A673 (cell line): Measurements from ENCODE around the gene NLGN3. TPM values are rescaled to one million over a fixed set of nuclear protein-coding genes. Genes with fewer than 3 reads are reported as not detected.

Experiments used
- BruUV-seq: library from RNA; stranded (reverse); fragments of 400-500 nt; replicated peaks from 2 replicates; lab custom pipeline; 2021; lab: Mats Ljungman, UMichigan
- CTCF ChIA-PET: fragments of 300-600 bp; sonication (Branson Sonifier 250); formaldehyde crosslinking; loops from one replicate; lab custom pipeline; 2022; ENCODE audit warnings: antibody characterized with exemption; lab: Charles Lee
- POLR2A ChIA-PET: fragments of 300-600 bp; sonication (Branson Sonifier 250); formaldehyde crosslinking; loops from one replicate; lab custom pipeline; 2022; ENCODE audit warnings: antibody characterized with exemption; ENCODE audit not compliant: low non-redundant PET; lab: Charles Lee
- DNase-seq: peaks from one replicate; pipeline ENCODE4 v3.0.0-alpha.2; 2015; ENCODE audit warnings: low spot score
- H3K27ac ChIP-seq: fragments of 200-600 bp; sonication (generic); 2 replicates; pipeline ENCODE4 v1.5.1; 2016; ENCODE audit warnings: mixed run types, low read depth, mild to moderate bottlenecking, mixed read lengths, antibody characterized with exemption, low read length; ENCODE audit not compliant: poor library complexity, severe bottlenecking
- H3K27me3 ChIP-seq: fragments of 200-600 bp; sonication (generic); replicated peaks from 2 replicates; pipeline ENCODE4 v1.6.1; 2017; ENCODE audit warnings: mixed run types, low read depth, mild to moderate bottlenecking, mixed read lengths, antibody characterized with exemption, low read length; ENCODE audit not compliant: insufficient read depth, poor library complexity
- H3K36me3 ChIP-seq: fragments of 200-600 bp; sonication (generic); 2 replicates; pipeline ENCODE4 v1.6.1; 2016; ENCODE audit warnings: mixed run types, mild to moderate bottlenecking, mixed read lengths, antibody characterized with exemption, low read length; ENCODE audit not compliant: insufficient read depth, poor library complexity, severe bottlenecking
- H3K4me1 ChIP-seq: fragments of 200-600 bp; sonication (generic); 2 replicates; pipeline ENCODE4 v1.6.1; 2017; ENCODE audit warnings: mixed run types, mild to moderate bottlenecking, mixed read lengths, antibody characterized with exemption, low read length; ENCODE audit not compliant: insufficient read depth, poor library complexity, severe bottlenecking
- H3K4me3 ChIP-seq: fragments of 200-600 bp; sonication (generic); 2 replicates; pipeline ENCODE4 v1.5.1; 2016; ENCODE audit warnings: low read depth, mixed run types, mild to moderate bottlenecking, mixed read lengths, low read length; ENCODE audit not compliant: poor library complexity, severe bottlenecking
- H3K9me3 ChIP-seq: fragments of 200-600 bp; sonication (generic); 2 replicates; pipeline ENCODE4 v1.6.1; 2016; ENCODE audit warnings: mixed run types, low read depth, mild to moderate bottlenecking, mixed read lengths, antibody characterized with exemption, low read length; ENCODE audit not compliant: poor library complexity, severe bottlenecking
- CTCF ChIP-seq: fragments of 300-800, 200-600 bp; sonication (generic); conservative IDR thresholded peaks from 2 replicates; pipeline ENCODE4 v1.5.1; 2017; ENCODE audit warnings: low read depth, mild to moderate bottlenecking, antibody characterized with exemption, low read length, moderate library complexity, mixed read lengths
- EZH2 ChIP-seq: fragments of 200-600 bp; sonication (generic); IDR thresholded peaks from 2 replicates; pipeline ENCODE4 v1.6.1; 2017; ENCODE audit warnings: borderline replicate concordance, low read depth, mild to moderate bottlenecking, mixed read lengths, antibody characterized with exemption, low read length; ENCODE audit not compliant: poor library complexity, severe bottlenecking
- intact Hi-C: fragments of 100-400 bp; cut with micrococcal nuclease; formaldehyde crosslinking; loops from one replicate; pipeline ENCODE4 v1.10.0; 2022; ENCODE audit not compliant: unreplicated experiment
- total RNA-seq: library from RNA; stranded (reverse); gene quantifications from 2 replicates; pipeline ENCODE4 v1.2.3, GENCODE V29; 2021

NLGN3 gene
- total RNA-seq, 1 experiment from 2014 or later: 1.2 TPM

GRCh38 chrX:71154641-71155040 is 10.0 kb downstream of the NLGN3 start:
- POLR2A ChIA-PET: no interaction called here
- CTCF ChIA-PET: no interaction called here
- no TSS peak for BruUV-seq
- Histone ChIP-seq H3K4me1 (no peaks in the 10 kb centered on the region), H3K36me3 (no peaks in the 10 kb centered on the region), H3K27ac (no peak overlapping the region), H3K27me3 (no peaks in the 10 kb centered on the region), H3K9me3 (no peaks in the 10 kb centered on the region), H3K4me3 (no peak overlapping the region)
- intact Hi-C loops: no loop called here
- TF ChIP-seq CTCF (no peak), EZH2 (no peak)
- no peak for DNase-seq

GRCh38 chrX:71158603-71159002 is 14.0 kb downstream of the NLGN3 start:
- no peaks in the 10 kb centered on the region for H3K9me3 ChIP-seq
- intact Hi-C loops: no loop called here
- no peak overlapping the region for H3K27ac ChIP-seq
- no peaks in the 10 kb centered on the region for H3K27me3 ChIP-seq
- H3K4me3 ChIP-seq: no peak overlapping the region
- DNase-seq: no peak
- POLR2A ChIA-PET: no interaction called here
- TF ChIP-seq CTCF (no peak), EZH2 (no peak)
- no peaks in the 10 kb centered on the region for H3K4me1 ChIP-seq
- H3K36me3 ChIP-seq: no peaks in the 10 kb centered on the region
- CTCF ChIA-PET: no interaction called here
- BruUV-seq: no TSS peak

GRCh38 chrX:71159335-71159734 is 14.7 kb downstream of the NLGN3 start:
- Histone ChIP-seq H3K27me3 (no peaks in the 10 kb centered on the region), H3K36me3 (no peaks in the 10 kb centered on the region), H3K9me3 (no peaks in the 10 kb centered on the region), H3K27ac (no peak overlapping the region), H3K4me3 (no peak overlapping the region), H3K4me1 (no peaks in the 10 kb centered on the region)
- no peak for TF ChIP-seq EZH2
- TF ChIP-seq CTCF: no peak
- intact Hi-C loops: no loop called here
- DNase-seq: no peak
- no TSS peak for BruUV-seq
- ChIA-PET POLR2A (no interaction called here), CTCF (no interaction called here)
